ENCODE measurements around the gene GGT1. TPM values are rescaled to one million over a fixed set of nuclear protein-coding genes. Genes with fewer than 3 reads are reported as not detected.
"Not testable (repeated sequence)": the region's sequence is repeated elsewhere in the genome, so short reads cannot be mapped to it uniquely, and the experiment has no call there.

Gene GGT1
- total RNA-seq, 1 donor: 1.7 TPM

- DNase-seq (ENCODE audit: low read depth): no peak
- no peak for TF ChIP-seq CTCF (IDR thresholded peaks at IDR 0.05; ENCODE audit: insufficient read depth, low read depth, low read length)
- no peak overlapping the region for H3K4me3 ChIP-seq (ENCODE audit: low read depth, low read length)
These were observed 9.0 kb upstream of the GGT1 start for GRCh38 chr22:24593836-24594568.

GRCh38 chr22:24594569-24595120 is 8.3 kb upstream of the GGT1 start:
- no peak for TF ChIP-seq CTCF (IDR thresholded peaks at IDR 0.05; ENCODE audit: insufficient read depth, low read depth, low read length)
- DNase-seq (ENCODE audit: low read depth): no peak
- H3K4me3 ChIP-seq (ENCODE audit: low read depth, low read length): no peak overlapping the region

- no peak for TF ChIP-seq CTCF (IDR thresholded peaks at IDR 0.05; ENCODE audit: insufficient read depth, low read depth, low read length)
- no peak for DNase-seq (ENCODE audit: low read depth)
- H3K4me3 ChIP-seq (ENCODE audit: low read depth, low read length): no peak overlapping the region
These were observed 7.8 kb upstream of the GGT1 start for GRCh38 chr22:24595228-24595627.

- no peak for TF ChIP-seq CTCF (IDR thresholded peaks at IDR 0.05; ENCODE audit: insufficient read depth, low read depth, low read length)
- no peak overlapping the region for H3K4me3 ChIP-seq (ENCODE audit: low read depth, low read length)
- DNase-seq (ENCODE audit: low read depth): no peak
These were observed 7.1 kb upstream of the GGT1 start for GRCh38 chr22:24595863-24596262.

- H3K4me3 ChIP-seq (ENCODE audit: low read depth, low read length); DNase-seq (ENCODE audit: low read depth): not testable (repeated sequence)
These were observed 5.9 kb upstream of the GGT1 start for GRCh38 chr22:24597076-24597475.

- no peak for TF ChIP-seq CTCF (IDR thresholded peaks at IDR 0.05; ENCODE audit: insufficient read depth, low read depth, low read length)
- no peak for DNase-seq (ENCODE audit: low read depth)
- H3K4me3 ChIP-seq (ENCODE audit: low read depth, low read length): no peak overlapping the region
These were observed 3.5 kb upstream of the GGT1 start for GRCh38 chr22:24599514-24599913.

GRCh38 chr22:24599958-24600715 is 2.9 kb upstream of the GGT1 start:
- not testable (repeated sequence) for H3K4me3 ChIP-seq (ENCODE audit: low read depth, low read length); DNase-seq (ENCODE audit: low read depth)

Data from fibroblast of villous mesenchyme (primary cell).